Measurements from ENCODE around the gene ATP11B. TPM values are rescaled to one million over a fixed set of nuclear protein-coding genes. Genes with fewer than 3 reads are reported as not detected.

The ATP11B gene
- total and polyA plus RNA-seq, 2 donors (not counting 1 experiment from before 2014, with no cell fraction given) = 34.9 to 77.8 TPM

DNA sequence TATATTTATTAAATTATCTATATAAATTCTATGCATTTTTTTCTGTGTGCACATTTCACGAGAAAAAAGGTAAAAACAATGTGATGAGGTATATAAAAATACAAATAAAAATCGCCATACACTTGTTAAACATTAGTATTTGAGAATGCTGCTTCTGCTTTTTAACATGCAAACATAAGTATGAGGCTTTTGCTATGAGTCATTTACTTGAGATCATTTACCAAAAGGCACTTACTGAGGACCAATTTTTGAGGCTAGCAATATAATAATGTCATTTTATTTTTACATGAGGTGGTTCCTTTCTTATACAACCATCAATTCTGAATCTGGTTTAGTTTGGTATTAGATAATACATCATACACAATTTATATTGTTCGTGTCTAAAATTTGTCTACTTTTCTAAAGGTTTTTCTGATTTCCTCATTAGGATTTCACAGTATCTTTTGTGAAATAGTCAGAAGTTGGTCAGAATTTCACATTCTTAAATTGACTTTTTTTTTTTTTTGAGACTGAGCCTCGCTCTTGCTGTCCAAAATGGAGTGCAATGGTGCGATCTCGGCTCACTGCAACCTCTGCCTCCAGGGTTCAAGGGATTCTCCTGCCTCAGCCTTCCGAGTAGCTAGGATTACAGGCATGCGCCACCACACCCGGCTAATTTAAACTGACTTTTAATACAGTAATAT is 161.4 kb downstream of the ATP11B start:
- H3K27me3 ChIP-seq (ENCODE audit: control insufficient read depth, insufficient read depth, low read length) = no peaks in the 10 kb centered on the region
- no peak overlapping the region for H2AFZ ChIP-seq (ENCODE audit: low read length)
- H3K4me2 ChIP-seq (ENCODE audit: extremely low read depth, insufficient read depth, low read length) = no peak overlapping the region
- H3K36me3 ChIP-seq (ENCODE audit: control insufficient read depth, insufficient read depth, low read length) = peaks cover 3% of the 10 kb centered on the region
- no peak overlapping the region for H3K27ac ChIP-seq (ENCODE audit: insufficient read depth, low read length)
- DNase-seq (ENCODE audit: low read depth in 2 of 2) = peak in 1 of 2 donors; percentile 16
- H4K20me1 ChIP-seq (ENCODE audit: control insufficient read depth, extremely low read depth, insufficient read depth, low read length) = no peaks in the 10 kb centered on the region
- H3K9ac ChIP-seq (ENCODE audit: insufficient read depth, low read length) = no peak overlapping the region
- H3K9me3 ChIP-seq (ENCODE audit: control insufficient read depth, insufficient read depth, low read depth, low read length) = no peaks in the 10 kb centered on the region
- no peak for TF ChIP-seq EZH2 (IDR thresholded peaks at IDR 0.05; ENCODE audit: low read length, missing control alignments)
- TF ChIP-seq, protein P1, sequence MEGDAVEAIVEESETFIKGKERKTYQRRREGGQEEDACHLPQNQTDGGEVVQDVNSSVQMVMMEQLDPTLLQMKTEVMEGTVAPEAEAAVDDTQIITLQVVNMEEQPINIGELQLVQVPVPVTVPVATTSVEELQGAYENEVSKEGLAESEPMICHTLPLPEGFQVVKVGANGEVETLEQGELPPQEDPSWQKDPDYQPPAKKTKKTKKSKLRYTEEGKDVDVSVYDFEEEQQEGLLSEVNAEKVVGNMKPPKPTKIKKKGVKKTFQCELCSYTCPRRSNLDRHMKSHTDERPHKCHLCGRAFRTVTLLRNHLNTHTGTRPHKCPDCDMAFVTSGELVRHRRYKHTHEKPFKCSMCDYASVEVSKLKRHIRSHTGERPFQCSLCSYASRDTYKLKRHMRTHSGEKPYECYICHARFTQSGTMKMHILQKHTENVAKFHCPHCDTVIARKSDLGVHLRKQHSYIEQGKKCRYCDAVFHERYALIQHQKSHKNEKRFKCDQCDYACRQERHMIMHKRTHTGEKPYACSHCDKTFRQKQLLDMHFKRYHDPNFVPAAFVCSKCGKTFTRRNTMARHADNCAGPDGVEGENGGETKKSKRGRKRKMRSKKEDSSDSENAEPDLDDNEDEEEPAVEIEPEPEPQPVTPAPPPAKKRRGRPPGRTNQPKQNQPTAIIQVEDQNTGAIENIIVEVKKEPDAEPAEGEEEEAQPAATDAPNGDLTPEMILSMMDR (conservative IDR thresholded peaks at IDR 0.05 in 1 of 2, IDR thresholded peaks at IDR 0.05 in 1 of 2; ENCODE audit: low read depth in 1 of 2, low read length in 2 of 2) = no peak
- no peak overlapping the region for H3K4me3 ChIP-seq (replicated peaks in 1 of 4; ENCODE audit: control extremely low read depth in 1 of 4, insufficient read depth in 1 of 4, low read depth in 3 of 4, low read length in 4 of 4)
- no peaks in the 10 kb centered on the region for H3K4me1 ChIP-seq (ENCODE audit: control insufficient read depth, extremely low read depth, insufficient read depth, low read length)
- H3K79me2 ChIP-seq (ENCODE audit: control insufficient read depth, insufficient read depth, low read length) = no peaks in the 10 kb centered on the region

DNA sequence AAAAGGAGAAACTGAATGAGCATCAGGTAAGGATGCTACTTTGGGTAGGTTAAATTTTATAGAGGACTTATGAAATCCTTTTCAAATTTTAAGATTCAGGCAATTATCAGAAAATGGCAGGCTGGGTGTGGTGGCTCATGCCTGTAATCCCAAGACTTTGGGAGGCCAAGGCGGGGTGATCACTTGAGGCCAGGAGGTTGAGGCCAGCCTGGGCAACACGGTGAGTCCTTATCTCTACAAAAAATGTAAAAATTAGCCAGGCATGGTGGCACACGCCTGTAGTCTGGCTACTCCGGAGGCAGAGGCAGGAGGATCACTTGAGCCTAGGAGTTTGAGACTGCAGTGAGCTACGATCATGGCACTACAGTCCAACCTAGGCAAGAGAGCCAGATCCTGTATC is 163.9 kb downstream of the ATP11B start:
- H2AFZ ChIP-seq (ENCODE audit: low read length) = no peak overlapping the region
- H3K9ac ChIP-seq (ENCODE audit: insufficient read depth, low read length) = no peak overlapping the region
- H3K36me3 ChIP-seq (ENCODE audit: control insufficient read depth, insufficient read depth, low read length) = peaks cover 3% of the 10 kb centered on the region
- H3K4me2 ChIP-seq (ENCODE audit: extremely low read depth, insufficient read depth, low read length) = no peak overlapping the region
- H3K79me2 ChIP-seq (ENCODE audit: control insufficient read depth, insufficient read depth, low read length) = no peaks in the 10 kb centered on the region
- H3K27me3 ChIP-seq (ENCODE audit: control insufficient read depth, insufficient read depth, low read length) = no peaks in the 10 kb centered on the region
- H3K27ac ChIP-seq (ENCODE audit: insufficient read depth, low read length) = no peak overlapping the region
- DNase-seq (ENCODE audit: low read depth in 2 of 2) = no peak
- H3K4me3 ChIP-seq (replicated peaks in 1 of 4; ENCODE audit: control extremely low read depth in 1 of 4, insufficient read depth in 1 of 4, low read depth in 3 of 4, low read length in 4 of 4) = no peak overlapping the region
- no peak for TF ChIP-seq EZH2 (IDR thresholded peaks at IDR 0.05; ENCODE audit: low read length, missing control alignments)
- TF ChIP-seq, protein P1 (conservative IDR thresholded peaks at IDR 0.05 in 1 of 2, IDR thresholded peaks at IDR 0.05 in 1 of 2; ENCODE audit: low read depth in 1 of 2, low read length in 2 of 2) = no peak
- no peaks in the 10 kb centered on the region for H3K9me3 ChIP-seq (ENCODE audit: control insufficient read depth, insufficient read depth, low read depth, low read length)
- H4K20me1 ChIP-seq (ENCODE audit: control insufficient read depth, extremely low read depth, insufficient read depth, low read length) = no peaks in the 10 kb centered on the region
- H3K4me1 ChIP-seq (ENCODE audit: control insufficient read depth, extremely low read depth, insufficient read depth, low read length) = no peaks in the 10 kb centered on the region

DNA sequence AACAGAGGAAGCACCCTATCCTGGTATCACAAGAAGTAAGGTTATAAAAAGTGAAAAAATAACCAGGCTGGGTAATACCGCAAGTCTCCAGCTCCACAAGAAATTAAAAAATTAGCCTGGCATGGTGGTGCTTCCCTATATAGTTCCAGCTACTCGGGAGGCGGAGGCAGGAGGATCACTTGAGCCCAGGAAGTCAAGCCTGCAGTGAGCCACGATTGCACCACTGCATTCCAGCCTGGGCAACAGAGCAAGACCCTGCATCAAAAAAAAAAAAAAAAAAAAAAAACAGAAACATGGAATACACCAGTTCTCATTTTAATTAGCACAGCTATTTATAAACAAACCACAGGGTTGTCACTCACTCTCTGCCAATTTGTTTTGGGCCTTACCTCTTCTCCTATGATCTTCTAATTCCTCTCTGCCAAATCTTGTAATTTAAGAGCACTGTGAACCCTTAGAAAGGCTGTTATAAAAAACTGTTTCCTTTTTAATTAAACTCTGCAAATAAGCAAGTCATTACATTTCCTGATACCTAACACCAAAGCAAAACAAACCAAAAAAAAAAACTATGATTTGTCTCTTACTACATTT is 164.5 kb downstream of the ATP11B start:
- Histone ChIP-seq H3K9me3 (ENCODE audit: control insufficient read depth, insufficient read depth, low read depth, low read length) (no peaks in the 10 kb centered on the region), H3K4me1 (ENCODE audit: control insufficient read depth, extremely low read depth, insufficient read depth, low read length) (no peaks in the 10 kb centered on the region), H4K20me1 (ENCODE audit: control insufficient read depth, extremely low read depth, insufficient read depth, low read length) (no peaks in the 10 kb centered on the region), H3K4me2 (ENCODE audit: extremely low read depth, insufficient read depth, low read length) (no peak overlapping the region), H3K27ac (ENCODE audit: insufficient read depth, low read length) (no peak overlapping the region), H2AFZ (ENCODE audit: low read length) (no peak overlapping the region), H3K9ac (ENCODE audit: insufficient read depth, low read length) (no peak overlapping the region), H3K79me2 (ENCODE audit: control insufficient read depth, insufficient read depth, low read length) (no peaks in the 10 kb centered on the region), H3K36me3 (ENCODE audit: control insufficient read depth, insufficient read depth, low read length) (peaks cover 3% of the 10 kb centered on the region), H3K27me3 (ENCODE audit: control insufficient read depth, insufficient read depth, low read length) (no peaks in the 10 kb centered on the region), H3K4me3 (replicated peaks in 1 of 4; ENCODE audit: control extremely low read depth in 1 of 4, insufficient read depth in 1 of 4, low read depth in 3 of 4, low read length in 4 of 4) (no peak overlapping the region)
- TF ChIP-seq, protein P1 (conservative IDR thresholded peaks at IDR 0.05 in 1 of 2, IDR thresholded peaks at IDR 0.05 in 1 of 2; ENCODE audit: low read depth in 1 of 2, low read length in 2 of 2) = no peak
- DNase-seq (ENCODE audit: low read depth in 2 of 2) = no peak
